ENCODE data around the gene TMEM130.
"Not testable (repeated sequence)": the region's sequence is repeated elsewhere in the genome, so short reads cannot be mapped to it uniquely, and the experiment has no call there.

The TMEM130 gene

GRCh38 chr7:98875501-98875900 is 5.7 kb upstream of the TMEM130 start:
- DNase-seq: no peak

DNA sequence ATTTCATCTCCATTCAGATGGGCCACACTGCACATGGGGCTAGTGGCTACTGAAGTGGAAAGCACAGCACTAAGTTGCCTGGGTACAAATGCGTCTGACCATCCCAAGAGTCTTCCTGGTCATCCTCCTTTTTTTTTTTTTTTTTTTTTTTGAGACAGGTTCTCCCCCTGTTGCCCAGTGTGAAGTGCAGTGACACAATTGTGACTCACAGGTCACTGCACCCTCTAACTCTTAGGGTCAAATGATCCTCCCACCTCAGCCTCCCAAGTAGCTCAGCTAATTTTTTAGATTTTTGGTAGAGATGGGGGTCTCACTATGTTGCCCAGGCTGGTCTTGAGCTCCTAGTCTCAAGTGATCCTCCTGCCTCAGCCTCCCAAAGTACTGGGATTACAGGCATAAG is 5.1 kb upstream of the TMEM130 start:
- DNase-seq: no peak

- not testable (repeated sequence) for DNase-seq
Measured at GRCh38 chr7:98873610-98874009, 3.8 kb upstream of the TMEM130 start.

GRCh38 chr7:98872328-98872924 is 2.6 kb upstream of the TMEM130 start:
- no peak for DNase-seq

DNA sequence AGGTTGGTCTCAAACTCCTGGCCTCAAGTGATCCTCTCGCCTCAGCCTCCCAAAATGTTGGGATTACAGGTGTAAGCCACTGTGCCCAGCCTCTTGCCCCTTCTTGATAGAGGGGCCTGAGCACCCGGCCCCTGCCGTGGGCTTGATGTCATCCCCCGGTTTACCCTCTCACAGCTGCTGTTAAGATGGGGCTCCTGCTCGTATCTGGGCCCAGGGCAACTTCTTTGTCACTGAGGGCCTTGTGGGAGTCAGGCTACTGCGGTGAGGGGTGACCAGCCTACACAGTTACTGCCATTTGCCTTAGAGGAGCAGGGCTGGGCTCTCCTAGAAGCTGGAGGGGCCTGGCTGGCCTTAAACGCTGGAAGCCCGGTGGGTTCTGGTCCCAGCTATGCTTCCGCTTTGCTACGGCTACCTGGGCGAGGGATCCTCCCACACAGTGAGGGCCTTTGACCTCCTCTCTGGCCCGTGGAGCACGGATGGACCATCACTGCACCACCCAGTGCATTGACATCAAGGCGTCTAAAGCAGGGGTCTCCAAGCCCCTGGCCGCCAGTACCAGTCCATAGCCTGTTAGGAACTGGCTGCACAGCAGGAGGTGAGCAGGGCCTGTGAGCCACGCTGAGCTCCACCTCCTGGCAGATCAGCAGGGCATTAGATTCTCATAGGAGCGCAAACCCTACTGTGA is 1.1 kb upstream of the TMEM130 start:
- DNase-seq: no peak

DNA sequence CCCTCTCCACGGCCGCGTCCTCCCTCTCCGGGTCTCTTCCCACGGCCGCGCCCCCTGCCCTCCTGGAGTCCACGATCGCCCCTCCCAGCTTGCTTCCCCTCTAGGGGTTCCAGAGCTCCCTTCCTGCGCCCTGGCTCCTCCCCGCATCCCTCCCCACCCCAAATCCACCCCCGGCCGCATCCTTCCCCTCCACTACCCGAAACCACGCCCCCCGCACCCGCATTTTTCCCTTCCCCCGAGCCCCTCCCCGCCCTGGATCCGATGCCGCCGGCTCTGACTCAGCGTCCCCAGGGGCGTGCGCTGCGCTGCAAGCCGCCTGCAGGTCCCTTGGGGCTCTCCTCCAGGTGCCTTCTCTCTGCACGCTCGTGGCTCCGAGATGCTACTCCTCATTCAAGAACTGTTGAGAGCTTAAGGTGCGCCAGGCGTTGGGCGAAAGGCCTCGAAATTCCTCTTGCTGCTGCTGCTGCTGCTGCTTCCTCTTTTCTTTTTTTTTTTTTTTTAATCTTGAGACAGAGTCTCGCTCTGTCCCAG is 372 bp upstream of the TMEM130 start:
- peak; percentile 95 for DNase-seq

DNA sequence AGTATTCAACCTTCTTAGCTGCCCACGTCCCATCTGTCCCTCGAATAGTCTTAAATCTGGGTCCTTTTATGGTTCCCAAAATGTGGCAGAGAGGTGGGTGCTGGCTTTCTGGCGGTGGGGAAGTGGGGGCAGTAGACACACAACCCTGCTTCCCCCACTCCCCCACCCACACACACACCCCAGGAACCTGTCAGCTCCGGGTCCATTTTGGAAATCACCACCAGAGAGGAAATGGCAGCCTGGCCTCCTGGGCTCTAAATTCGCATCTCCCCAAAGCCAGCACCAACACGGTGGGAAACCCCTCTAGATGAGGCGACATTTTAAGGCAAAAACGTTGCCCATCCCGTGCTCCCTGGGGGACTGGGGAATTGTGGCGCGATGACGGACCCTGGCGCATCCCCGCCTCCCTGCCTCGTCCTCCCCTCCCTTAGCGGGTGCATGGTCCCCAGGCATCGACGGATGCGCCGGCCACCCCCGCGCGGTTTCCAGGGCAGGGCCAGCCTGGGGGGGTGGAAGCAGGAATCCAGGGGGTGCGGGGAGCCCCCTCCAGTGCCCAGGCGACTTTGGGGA is 702 bp downstream of the TMEM130 start:
- no peak for DNase-seq

DNA sequence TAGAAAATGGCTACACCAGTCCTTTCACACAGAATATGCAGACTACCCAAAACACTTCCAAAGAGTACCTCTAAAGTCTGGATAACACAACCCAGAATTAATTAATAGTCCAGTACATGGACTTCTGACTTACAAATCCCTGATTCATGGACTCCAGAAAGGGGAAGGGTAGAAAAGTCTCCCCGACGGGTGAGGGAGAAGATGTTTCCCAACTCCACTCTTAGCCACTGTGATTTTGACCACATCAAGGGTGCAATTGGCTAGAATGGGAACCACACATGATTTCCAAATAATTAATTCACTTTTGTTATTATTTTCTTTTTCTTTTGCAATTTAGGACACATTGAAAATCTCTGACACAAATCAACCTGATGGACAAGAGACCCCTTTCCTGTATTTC is 1.4 kb downstream of the TMEM130 start:
- DNase-seq: no peak

DNA sequence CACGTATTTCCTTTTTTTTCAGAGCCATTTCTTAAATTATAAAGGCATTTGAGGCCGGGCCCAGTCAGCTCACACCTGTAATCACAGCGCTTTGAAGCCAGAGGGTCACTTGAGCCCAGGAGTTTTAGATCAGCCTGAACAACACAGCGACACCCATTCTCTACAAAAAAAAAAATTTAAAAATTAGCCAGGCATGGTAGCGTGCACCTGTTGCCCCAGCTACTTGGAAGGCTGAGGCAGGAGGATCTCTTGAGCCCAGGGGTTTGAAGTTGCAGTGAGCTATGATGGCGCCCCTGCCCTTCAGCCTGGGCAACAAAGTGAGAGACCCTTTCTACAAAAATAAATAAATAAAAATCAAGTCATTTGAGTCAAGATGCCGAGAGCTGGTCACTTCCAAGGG is 3.0 kb downstream of the TMEM130 start:
- DNase-seq: no peak

- DNase-seq: no peak
Measured at GRCh38 chr7:98866351-98866750, 3.5 kb downstream of the TMEM130 start.

DNA sequence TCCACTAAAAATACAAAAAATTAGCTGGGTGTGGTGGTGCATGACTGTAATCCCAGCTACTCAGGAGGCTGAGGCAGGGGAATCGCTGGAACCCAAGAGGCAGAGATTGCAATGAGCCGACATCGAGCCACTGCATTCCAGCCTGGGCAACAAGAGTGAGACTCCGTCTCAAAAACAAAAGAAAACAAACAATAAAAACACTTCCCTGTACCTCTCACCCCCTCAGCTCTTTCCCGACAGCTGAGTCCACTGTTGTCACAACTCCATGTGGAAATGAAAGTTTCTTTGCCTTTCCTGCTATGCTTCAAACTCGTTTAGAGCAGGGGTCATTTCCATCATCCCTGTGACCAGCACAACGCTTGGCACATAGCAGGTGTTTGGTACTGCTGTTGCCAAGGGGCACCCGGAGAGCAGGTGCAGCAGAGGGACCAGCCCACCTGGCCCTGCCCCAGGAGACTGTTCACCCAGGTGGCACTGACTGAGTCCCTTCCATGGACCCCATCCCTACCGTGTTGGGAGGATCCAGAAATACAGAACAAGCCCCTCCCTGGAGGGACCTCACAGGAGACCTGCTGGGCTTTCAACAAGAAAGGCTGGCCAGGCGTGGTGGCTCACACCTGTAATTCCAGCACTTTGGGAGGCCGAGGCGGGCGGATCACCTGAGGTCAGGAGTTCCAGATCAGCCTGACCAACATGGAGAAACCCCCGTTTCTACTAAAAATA is 4.9 kb downstream of the TMEM130 start:
- no peak for DNase-seq

GRCh38 chr7:98863601-98864000 is 6.2 kb downstream of the TMEM130 start:
- DNase-seq: no peak

GRCh38 chr7:98862716-98863420 is 6.9 kb downstream of the TMEM130 start:
- DNase-seq: no peak

DNA sequence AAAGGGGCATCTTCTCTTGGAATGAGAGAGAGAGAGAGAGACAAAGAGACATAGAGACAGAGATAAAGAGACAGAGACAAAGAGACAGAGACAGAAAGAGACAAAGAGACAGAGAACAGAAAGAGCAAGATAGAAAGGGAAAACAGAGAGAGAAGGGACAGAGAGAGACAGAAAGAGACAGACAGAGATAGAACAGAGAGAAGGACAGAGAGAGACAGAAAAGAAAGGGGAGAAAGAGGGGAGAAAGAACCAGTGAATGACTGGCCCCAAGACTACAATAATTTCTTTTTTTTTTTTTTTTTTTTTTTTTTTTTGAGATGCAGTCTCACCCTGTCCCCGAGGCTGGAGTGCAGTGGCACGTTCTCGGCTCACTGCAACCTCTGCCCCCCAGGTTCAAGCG is 7.6 kb downstream of the TMEM130 start:
- DNase-seq: no peak

DNA sequence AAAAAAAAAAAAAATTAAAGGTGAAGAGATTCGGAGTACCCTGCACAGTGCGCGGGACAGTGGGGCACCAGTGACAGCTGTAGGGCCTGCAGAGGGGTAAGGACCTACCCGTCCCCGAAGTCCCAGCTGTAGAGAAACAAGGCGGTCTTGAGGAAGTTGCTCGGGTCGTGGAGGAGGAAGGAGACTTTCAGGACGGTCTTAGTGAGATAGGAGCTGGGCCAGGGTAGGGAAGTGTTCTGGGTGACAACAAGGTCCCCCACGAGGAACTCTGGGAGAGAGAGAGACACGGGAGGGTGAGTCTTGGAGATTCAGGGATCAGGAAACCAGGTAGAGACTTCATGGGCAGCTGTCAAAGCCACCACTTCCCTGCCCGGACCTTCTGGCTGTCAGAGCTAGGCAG is 9.7 kb downstream of the TMEM130 start:
- DNase-seq: no peak

GRCh38 chr7:98855610-98856422 is 14.0 kb downstream of the TMEM130 start:
- no peak for DNase-seq

- DNase-seq: no peak
Measured at GRCh38 chr7:98852826-98853225, 17.0 kb downstream of the TMEM130 start.

- DNase-seq: no peak
Measured at GRCh38 chr7:98848918-98849317, 20.9 kb downstream of the TMEM130 start.

DNA sequence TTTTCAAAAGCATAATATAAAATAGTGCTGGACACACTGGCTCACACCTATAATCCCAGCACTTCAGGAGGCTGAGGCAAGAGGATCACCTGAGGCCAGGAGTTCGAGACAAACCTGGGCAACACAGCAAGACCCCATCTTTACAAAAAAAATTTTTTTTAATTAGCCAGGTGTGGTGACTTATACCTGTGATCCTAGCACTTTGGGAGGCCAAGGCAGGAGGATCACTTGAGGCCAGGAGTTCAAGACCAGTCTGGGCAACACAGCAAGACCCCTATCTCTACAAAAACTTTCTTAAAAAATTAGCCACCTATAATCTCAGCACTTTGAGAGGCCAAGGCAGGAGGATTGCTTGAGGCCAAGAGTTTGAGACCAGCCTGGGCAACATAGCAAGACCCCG is 27.3 kb downstream of the TMEM130 start:
- DNase-seq: not testable (repeated sequence)

DNA sequence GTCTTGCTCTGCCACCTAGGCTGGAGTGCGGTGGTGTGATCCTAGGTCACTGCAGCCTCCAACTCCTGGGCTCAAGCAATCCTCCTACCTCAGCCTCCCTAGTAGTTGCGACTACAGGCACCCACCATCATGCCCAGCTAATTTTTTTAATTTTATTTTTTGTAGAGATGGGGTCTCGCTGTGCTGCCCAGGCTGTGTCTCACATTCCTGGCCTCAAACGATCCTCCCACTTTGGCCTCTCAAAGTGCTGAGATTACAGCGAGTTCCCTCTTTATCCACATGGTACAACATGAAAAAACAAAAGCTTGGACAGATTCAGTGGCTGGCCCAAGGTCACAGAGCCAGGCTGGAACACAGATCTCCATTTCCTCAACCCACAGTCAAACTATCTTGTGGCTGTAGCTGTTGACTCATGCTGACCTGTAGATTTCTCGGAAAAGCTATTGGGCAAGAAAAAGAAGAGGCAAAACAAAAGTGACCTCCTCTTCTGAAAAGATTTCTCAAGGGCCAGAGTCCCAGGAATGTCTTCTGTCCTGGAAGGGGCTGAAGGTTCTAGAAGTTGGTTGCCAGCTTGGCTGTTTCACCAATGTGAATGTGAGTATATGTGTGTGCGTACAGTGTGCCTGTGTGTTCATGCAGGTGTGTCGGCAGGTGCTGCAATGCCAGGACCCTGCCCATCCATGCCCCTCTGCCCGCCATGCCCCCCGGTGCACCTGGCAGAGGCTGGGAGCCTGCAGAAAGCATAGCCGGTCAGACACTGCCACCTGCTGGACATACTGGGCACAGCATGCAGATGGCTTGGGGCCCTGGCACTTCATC is 28.4 kb downstream of the TMEM130 start:
- peak; percentile 26 for DNase-seq

- no peak for DNase-seq
Measured at GRCh38 chr7:98840722-98841121, 29.1 kb downstream of the TMEM130 start.

All from NCI-H1436 (cell line).